DOHH2 (cell line): ENCODE results near the gene KCNQ1.

ENCODE experiments used
- H3F3A ChIP-seq: fragments of 200-600 bp; sonication (generic), shearing (Covaris generic); 2 replicates; pipeline ENCODE4 v1.6.0; 2016; ENCODE audit warnings: antibody characterized with exemption, mild to moderate bottlenecking; ENCODE audit not compliant: control insufficient read depth, insufficient read depth
- H3K27ac ChIP-seq: fragments of 200-600 bp; sonication (generic); 2 replicates; pipeline ENCODE4 v1.5.1; 2014; ENCODE audit warnings: low read depth, mild to moderate bottlenecking, low read length, moderate library complexity
- H3K27me3 ChIP-seq: fragments of 200-600 bp; sonication (generic); 2 replicates; pipeline ENCODE4 v1.6.1; 2014; ENCODE audit warnings: mild to moderate bottlenecking, low read length, mixed read lengths; ENCODE audit not compliant: control insufficient read depth
- H3K36me3 ChIP-seq: fragments of 200-600 bp; sonication (generic); 2 replicates; pipeline ENCODE4 v1.6.1; 2014; ENCODE audit warnings: mild to moderate bottlenecking, low read length, moderate library complexity, mixed read lengths; ENCODE audit not compliant: control insufficient read depth
- H3K4me1 ChIP-seq: fragments of 200-600 bp; sonication (generic); 2 replicates; pipeline ENCODE4 v1.6.1; 2014; ENCODE audit warnings: mild to moderate bottlenecking, low read length, mixed read lengths; ENCODE audit not compliant: control insufficient read depth
- H3K4me2 ChIP-seq: fragments of 200-600 bp; sonication (generic); 2 replicates; pipeline ENCODE4 v1.6.0; 2014; ENCODE audit warnings: mild to moderate bottlenecking, low read length, moderate library complexity
- H3K4me3 ChIP-seq: fragments of 200-600 bp; sonication (generic); 2 replicates; pipeline ENCODE4 v1.5.1; 2014; ENCODE audit warnings: mild to moderate bottlenecking, low read length, mixed read lengths
- H3K79me2 ChIP-seq: fragments of 200-600 bp; sonication (generic); 2 replicates; pipeline ENCODE4 v1.6.1; 2014; ENCODE audit warnings: mild to moderate bottlenecking, low read length, mixed read lengths; ENCODE audit not compliant: control insufficient read depth
- H3K9me2 ChIP-seq: fragments of 200-600 bp; sonication (generic); replicated peaks from 2 replicates; pipeline ENCODE4 v1.6.1; 2014; ENCODE audit warnings: mild to moderate bottlenecking, low read length, mixed read lengths; ENCODE audit not compliant: control insufficient read depth
- H3K9me3 ChIP-seq: fragments of 200-600 bp; sonication (generic); 2 replicates; pipeline ENCODE4 v1.6.1; 2014; ENCODE audit warnings: antibody characterized with exemption, low read length, mixed read lengths; ENCODE audit not compliant: control insufficient read depth, insufficient read depth
- H4K20me1 ChIP-seq: fragments of 200-600 bp; sonication (generic); 2 replicates; pipeline ENCODE4 v1.6.0; 2014; ENCODE audit warnings: low read depth, mild to moderate bottlenecking, antibody characterized with exemption, low read length, moderate library complexity; ENCODE audit not compliant: control insufficient read depth, insufficient read depth
- CTCF ChIP-seq: fragments of 200-600 bp; sonication (generic); IDR thresholded peaks from one replicate; pipeline ENCODE4 v1.5.1; 2014; ENCODE audit warnings: antibody characterized with exemption, mild to moderate bottlenecking, low read depth, low read length; ENCODE audit not compliant: poor library complexity, severe bottlenecking
- EZH2phosphoT487 ChIP-seq: fragments of 200-600 bp; sonication (generic); IDR thresholded peaks from 2 replicates; pipeline ENCODE4 v1.6.1; 2017; ENCODE audit warnings: borderline replicate concordance, mild to moderate bottlenecking, antibody characterized with exemption, low read length, moderate library complexity, mixed read lengths

The KCNQ1 gene

GRCh38 chr11:2716376-2717095 is 271.7 kb downstream of the KCNQ1 start:
- Histone ChIP-seq H3K27me3 (no peaks in the 10 kb centered on the region), H3K36me3 (no peaks in the 10 kb centered on the region), H3K4me1 (no peaks in the 10 kb centered on the region), H3K9me3 (no peaks in the 10 kb centered on the region), H3K9me2 (no peaks in the 10 kb centered on the region), H4K20me1 (no peaks in the 10 kb centered on the region), H3K4me2 (no peak overlapping the region), H3F3A (no peaks in the 10 kb centered on the region), H3K27ac (no peak overlapping the region), H3K4me3 (no peak overlapping the region), H3K79me2 (no peaks in the 10 kb centered on the region)
- no peak for TF ChIP-seq EZH2phosphoT487
- no peak for TF ChIP-seq CTCF

GRCh38 chr11:2717561-2718325 is 272.9 kb downstream of the KCNQ1 start:
- H3K36me3 ChIP-seq: no peaks in the 10 kb centered on the region
- H3F3A ChIP-seq: no peaks in the 10 kb centered on the region
- TF ChIP-seq CTCF: no peak
- no peak for TF ChIP-seq EZH2phosphoT487
- no peaks in the 10 kb centered on the region for H3K79me2 ChIP-seq
- H3K4me2 ChIP-seq: no peak overlapping the region
- no peak overlapping the region for H3K4me3 ChIP-seq
- H4K20me1 ChIP-seq: no peaks in the 10 kb centered on the region
- H3K9me3 ChIP-seq: no peaks in the 10 kb centered on the region
- H3K9me2 ChIP-seq: no peaks in the 10 kb centered on the region
- H3K27me3 ChIP-seq: no peaks in the 10 kb centered on the region
- no peaks in the 10 kb centered on the region for H3K4me1 ChIP-seq
- no peak overlapping the region for H3K27ac ChIP-seq

GRCh38 chr11:2718817-2719438 is 274.1 kb downstream of the KCNQ1 start:
- Histone ChIP-seq H3K36me3 (no peaks in the 10 kb centered on the region), H3K79me2 (no peaks in the 10 kb centered on the region), H3K9me2 (no peaks in the 10 kb centered on the region), H3F3A (no peaks in the 10 kb centered on the region), H3K27ac (no peak overlapping the region), H3K4me1 (no peaks in the 10 kb centered on the region), H3K4me3 (no peak overlapping the region), H4K20me1 (no peaks in the 10 kb centered on the region), H3K4me2 (no peak overlapping the region), H3K27me3 (no peaks in the 10 kb centered on the region), H3K9me3 (no peaks in the 10 kb centered on the region)
- no peak for TF ChIP-seq CTCF
- TF ChIP-seq EZH2phosphoT487: no peak
